Posterior cingulate gyrus (tissue), 11 donors: ENCODE measurements around the gene KCNH6.

Source experiments
- DNase-seq, 10 donors: peaks; one replicate each; pipeline versions ENCODE4 v3.0.0 to v3.0.0-alpha.2; 2020 to 2021; ENCODE audit warnings: mixed read lengths in 3 of 10
- intact Hi-C: fragments of 100-400 bp; cut with DNase I; formaldehyde crosslinking; loops from one replicate; pipeline ENCODE4 v1.15.1; 2023

Gene KCNH6

DNA sequence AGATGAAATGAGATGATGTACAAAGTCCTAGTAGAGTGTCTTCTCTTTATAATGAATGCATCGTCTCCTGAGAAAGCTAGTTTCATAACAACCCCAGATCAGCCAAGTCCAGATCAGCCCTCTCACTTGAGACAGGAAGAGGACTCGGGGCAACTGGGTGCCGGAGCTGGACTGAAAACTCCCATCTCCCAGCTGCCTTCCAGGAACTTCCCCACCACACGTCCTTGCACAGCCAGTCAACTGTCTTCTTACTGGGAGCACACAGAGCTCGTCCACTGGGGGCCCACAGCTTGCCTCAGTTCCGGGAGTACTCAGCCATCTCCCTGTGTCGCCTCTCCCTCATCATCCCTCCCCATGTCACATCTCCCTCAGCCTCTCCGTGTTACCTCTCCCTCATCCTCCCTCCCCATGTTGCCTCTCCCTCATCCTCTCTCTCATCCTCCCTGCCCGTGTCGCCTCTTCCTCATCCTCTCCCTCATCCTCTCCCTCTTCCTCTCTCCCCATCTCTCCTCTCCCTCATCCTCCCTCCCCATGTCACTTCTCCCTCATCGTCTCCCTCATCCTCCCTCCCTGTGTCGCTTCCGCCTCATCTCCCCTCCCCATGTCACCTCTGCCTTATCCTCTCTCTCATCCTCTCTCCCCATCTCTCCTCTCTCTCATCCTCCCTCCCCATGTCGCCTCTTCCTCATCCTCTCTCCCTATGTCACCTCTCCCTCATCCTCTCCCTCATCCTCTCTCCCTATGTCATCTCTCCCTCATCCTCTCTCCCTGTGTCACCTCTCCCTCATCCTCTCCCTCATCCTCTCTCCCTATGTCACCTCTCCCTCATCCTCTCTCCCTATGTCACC is 22.4 kb upstream of the KCNH6 start:
- DNase-seq = no peak
- intact Hi-C loops = no loop called here

- intact Hi-C loops = no loop called here
Observed at GRCh38 chr17:63503341-63503705, 19.8 kb upstream of the KCNH6 start.

GRCh38 chr17:63504261-63504660 is 18.9 kb upstream of the KCNH6 start:
- DNase-seq = no peak
- intact Hi-C loops = no loop called here

More at GRCh38 chr17:63503341-63503705, 19.8 kb upstream of the KCNH6 start:
- DNase-seq = no peak

- intact Hi-C loops = no loop called here
- DNase-seq = no peak
Observed at GRCh38 chr17:63505341-63505740, 17.8 kb upstream of the KCNH6 start.

- intact Hi-C loops = no loop called here
- DNase-seq = no peak
Observed at GRCh38 chr17:63506627-63507026, 16.5 kb upstream of the KCNH6 start.

- DNase-seq = no peak
- intact Hi-C loops = no loop called here
Observed at GRCh38 chr17:63511331-63511730, 11.8 kb upstream of the KCNH6 start.

DNA sequence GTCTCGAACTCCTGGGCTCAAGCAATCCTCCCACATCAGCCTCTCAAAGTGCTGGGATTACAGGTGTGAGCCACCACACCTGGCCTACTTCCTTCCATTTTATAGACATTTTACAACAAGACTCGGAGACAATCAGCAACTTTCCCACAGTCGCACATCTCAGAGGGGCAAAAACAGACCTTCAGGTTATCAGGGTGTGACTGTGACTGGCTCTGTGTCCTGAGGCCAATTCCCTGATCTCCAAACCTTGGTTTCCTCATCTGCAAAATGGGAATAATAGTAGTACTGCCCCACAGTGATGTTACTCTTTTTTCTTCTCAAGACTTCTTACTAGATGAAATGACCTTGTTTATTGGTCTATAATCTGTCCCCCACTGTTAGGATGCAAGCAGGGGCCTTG is 10.8 kb upstream of the KCNH6 start:
- no peak for DNase-seq
- intact Hi-C loops = no loop called here

- intact Hi-C loops = no loop called here
- no peak for DNase-seq
Observed at GRCh38 chr17:63512896-63513644, 10.1 kb upstream of the KCNH6 start.

DNA sequence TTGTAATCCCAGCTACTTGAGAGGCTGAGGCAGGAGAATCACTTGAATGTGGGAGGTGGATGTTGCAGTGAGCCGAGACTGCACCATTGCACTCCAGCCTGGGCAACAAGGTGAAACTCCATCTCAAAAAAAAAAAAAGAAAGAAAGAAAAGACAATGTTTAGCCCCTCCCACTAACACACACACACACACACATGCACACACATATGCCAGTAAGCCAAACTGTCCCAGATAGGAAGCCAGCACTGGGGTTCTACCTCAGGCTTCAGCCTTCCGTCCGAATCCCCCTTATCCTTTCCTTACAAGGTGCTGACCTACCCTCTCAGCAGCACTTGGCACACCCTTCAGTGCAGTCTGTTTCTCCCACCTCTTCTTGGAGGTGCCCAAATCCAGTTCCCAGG is 8.7 kb upstream of the KCNH6 start:
- no peak for DNase-seq
- intact Hi-C loops = no loop called here

DNA sequence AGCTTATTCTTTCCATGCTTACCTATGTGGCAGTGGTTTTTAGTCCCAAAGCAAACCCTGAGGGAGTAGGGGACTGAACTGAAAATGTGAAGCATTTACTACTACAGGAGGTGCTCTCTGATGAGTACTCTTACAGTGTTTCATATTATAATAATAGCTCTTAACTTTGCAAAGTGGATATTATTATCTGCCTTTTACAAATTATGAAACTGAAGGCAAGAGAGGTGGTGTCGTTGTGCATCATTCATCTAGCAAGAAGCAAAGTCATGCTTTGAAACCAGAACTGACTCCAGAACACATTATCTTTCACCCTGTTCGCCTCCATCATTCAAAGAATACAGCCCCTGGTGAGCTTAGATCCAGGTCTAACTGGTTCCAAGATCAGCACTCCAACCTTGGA is 8.2 kb upstream of the KCNH6 start:
- intact Hi-C loops = no loop called here
- no peak for DNase-seq

- DNase-seq = no peak
- intact Hi-C loops = no loop called here
Observed at GRCh38 chr17:63515426-63515825, 7.7 kb upstream of the KCNH6 start.

DNA sequence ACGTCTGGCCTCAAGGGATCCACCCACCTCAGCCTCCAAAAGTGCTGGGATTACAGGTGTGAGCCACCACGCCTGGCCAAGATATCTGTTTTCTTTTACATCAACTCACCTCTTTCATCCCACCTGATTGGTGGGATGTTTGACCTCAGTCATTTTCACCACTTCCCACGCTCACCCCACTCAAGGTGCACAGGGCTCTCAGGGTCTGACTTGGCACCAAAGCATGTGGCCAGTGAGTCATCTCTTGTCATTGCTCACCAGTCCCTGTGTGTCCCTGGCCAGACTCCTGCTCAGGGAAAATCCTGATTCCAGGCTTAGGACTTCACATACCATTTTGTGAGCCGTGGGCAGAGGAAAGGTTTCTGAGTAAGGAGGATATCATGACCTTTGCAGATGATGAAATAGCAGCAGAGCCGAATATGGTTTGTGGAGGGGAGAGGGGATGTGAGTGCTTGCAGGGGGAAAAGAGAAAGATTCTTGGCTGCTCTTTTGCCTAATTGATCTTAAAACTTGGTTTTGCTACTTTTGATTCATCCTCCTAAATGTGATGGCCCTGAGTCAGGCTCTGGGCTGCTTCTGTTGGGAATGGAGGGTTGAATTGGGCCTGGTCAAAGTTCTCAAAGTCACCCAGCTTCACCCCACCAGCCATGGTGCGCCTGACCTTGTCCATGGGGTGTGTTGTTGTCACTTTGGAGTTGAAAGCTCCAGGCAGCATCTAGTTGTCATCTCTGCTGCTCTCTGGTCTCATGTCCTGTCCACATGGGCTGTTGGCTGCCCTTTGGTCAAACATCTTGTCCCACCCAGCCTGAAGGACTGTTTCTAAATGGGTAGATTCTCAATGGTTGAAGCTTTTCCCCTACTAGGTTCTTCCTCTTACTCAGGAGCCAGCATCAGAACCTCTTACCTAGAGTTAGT is 6.0 kb upstream of the KCNH6 start:
- no peak for DNase-seq
- intact Hi-C loops = no loop called here

DNA sequence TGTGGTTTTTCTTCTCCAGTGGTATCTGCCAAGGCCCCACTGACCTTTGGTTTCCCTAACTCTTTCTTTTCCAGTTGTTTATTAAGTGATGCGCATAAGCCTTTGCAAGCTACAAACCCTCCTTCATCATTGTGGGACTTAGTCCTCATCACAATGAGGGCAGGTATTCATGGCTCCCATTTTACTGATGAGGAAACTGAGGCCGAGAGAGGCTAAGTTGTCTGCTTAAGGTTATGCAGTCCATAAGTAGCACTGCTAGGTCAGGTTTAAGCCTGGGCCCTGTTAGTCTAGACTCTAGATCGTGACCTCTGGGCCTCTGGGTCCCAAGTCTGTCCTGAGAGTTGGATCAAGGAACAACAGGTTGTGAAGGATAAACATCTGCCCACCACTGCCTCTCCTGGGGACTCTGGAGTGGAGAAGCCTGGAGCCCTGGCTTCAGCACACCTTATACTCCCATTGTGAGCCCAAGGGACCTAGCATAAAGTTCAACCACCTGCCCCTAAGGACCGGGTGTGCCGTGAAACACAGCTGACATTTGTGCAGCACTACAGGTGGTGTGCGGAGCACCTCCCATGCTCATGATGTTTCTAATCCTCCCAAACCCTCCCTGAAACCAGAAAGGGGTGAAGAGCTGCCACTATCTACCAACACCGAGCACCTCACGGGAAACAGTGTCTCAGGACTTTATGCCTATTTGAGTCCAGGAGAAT is 5.2 kb upstream of the KCNH6 start:
- DNase-seq = no peak

GRCh38 chr17:63519116-63519881 is 3.9 kb upstream of the KCNH6 start:
- no peak for DNase-seq
- intact Hi-C loops = no loop called here

More for the DNA sequence above, 5.2 kb upstream of the KCNH6 start:
- intact Hi-C loops = no loop called here

DNA sequence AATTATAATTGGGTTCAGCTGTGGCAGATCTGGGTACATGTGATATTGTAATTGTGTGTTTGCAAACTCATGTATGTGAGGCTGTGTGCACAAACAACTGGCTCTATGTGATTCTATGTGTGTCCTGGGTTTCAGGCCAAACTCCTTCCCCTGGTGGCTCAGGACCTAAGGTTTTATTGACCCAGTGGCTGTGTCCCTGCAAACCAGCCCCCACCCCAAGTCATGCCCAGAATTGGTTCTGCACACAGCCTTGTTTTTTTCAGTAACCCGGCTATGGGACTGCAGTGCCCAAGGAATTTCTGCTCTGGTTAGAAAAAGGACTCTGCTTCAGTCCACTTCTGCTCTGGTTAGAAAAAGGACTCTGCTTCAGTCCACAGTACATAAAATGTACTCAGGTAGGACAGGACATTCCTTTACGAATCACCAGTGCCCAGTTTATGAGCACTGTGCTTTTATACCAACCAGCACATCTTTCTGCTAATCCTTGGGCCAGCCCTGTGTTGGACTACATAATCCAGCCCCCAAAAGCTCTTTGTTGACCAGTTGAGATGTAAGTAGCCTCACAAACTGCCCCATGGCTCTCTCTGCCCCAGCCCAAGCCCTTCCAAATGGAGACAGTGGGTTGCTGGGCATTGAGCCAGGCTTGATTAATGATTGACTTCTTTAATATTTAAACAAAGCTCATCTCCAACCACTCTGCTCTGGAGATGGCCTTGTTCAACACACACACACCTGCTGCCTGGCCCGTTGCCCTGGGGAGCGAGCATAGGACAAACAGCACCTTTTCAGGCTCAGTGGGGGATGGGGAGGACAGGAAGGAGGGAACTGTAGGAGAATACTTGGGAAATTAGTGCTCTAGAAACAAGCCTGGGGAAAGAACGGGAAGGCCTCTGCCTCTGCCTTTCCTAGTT is 2.9 kb upstream of the KCNH6 start:
- DNase-seq = no peak
- intact Hi-C loops = no loop called here

GRCh38 chr17:63524051-63524450 is 893 bp downstream of the KCNH6 start:
- intact Hi-C loops = no loop called here
- peak in 1 of 10 donors; percentile 70 for DNase-seq

DNA sequence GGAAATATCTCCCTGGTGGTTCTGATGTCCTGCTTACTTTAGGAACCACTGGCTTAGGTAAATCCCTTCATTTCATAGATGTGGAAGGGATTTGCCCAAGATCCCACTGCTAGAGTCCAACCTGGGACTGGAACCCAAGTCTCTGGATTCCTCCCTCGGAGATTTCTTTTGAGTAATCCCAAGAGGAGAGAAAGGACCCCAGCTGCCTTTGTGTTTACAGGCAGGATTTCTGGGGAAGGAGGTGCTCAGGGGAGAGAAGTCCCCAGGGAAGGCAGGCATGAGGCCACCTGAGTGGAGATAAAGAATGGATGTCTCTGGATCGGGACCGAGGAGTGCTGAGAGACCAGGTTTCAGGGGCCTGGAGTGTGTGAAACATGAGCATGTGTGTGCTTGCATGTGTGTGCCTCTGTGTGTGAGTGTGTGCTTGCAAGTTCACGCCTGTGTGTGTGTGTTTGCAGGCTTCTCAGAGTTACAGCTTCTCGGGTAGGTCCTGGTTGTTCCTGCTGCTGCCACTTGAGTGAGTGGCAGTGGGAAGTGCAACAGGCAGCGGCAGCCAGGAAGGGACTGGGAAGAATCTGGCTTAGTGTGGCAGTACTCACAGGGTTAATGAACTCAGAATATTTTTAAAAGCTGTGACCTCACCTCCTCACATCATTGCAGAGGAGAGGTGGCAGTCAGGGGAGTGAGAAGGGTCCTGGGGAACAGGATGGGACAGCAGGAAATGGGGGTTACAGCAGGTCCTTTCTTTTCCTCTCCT is 2.2 kb downstream of the KCNH6 start:
- DNase-seq = no peak
- intact Hi-C loops = no loop called here

DNA sequence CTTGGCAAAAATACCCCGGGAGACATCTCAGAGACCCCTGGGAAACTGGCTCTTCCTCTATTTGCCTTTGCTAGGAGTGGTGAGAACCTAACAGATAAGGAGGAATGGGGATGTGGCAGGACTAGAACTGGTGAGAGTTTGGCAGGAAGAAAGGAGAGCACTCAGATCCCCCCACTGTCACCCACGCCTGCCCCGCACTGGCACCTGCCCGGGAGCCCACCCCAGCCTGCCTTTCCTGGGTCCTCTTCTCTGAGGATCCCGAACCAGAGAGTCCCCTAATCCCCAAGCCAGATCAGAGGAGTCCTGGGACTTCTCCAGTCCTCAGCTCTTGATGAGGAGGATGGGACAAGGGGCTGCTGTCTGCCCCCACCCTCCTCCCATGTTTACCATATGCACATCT is 3.7 kb downstream of the KCNH6 start:
- intact Hi-C loops = no loop called here
- no peak for DNase-seq
